GM10266 (cell line): Measurements from ENCODE around the gene ZNF576.
"Not testable (repeated sequence)": the region's sequence is repeated elsewhere in the genome, so short reads cannot be mapped to it uniquely, and the experiment has no call there.

Experiments
- DNase-seq: peaks from one replicate; pipeline ENCODE4 v3.0.0; 2012; ENCODE audit errors: extremely low spot score
- CTCF ChIP-seq: IDR thresholded peaks from 2 replicates; pipeline ENCODE4 v1.5.1; 2012; ENCODE audit warnings: mild to moderate bottlenecking, low read depth; ENCODE audit not compliant: control insufficient read depth, insufficient read depth; ENCODE audit errors: missing control alignments

The ZNF576 gene

GRCh38 chr19:43595999-43596841 lies at the start of gene ZNF576, which contains the start of gene IRGQ:
Gene ZNF576 (plus strand): TSS chr19:43596595. CDS start chr19:43597109, 514 bp downstream.
Gene IRGQ (minus strand): TSS chr19:43596134. CDS start chr19:43595338, 796 bp downstream.
- peak; percentile 99 for DNase-seq
- no peak for TF ChIP-seq CTCF

- DNase-seq: not testable (repeated sequence)
Measured at GRCh38 chr19:43547926-43548325, 48.5 kb upstream of the ZNF576 start.

GRCh38 chr19:43548706-43549105 lies 47.7 kb upstream of the ZNF576 start:
- no peak for TF ChIP-seq CTCF
- no peak for DNase-seq

- TF ChIP-seq CTCF: no peak
- DNase-seq: no peak
Measured at GRCh38 chr19:43551399-43552197, 44.8 kb upstream of the ZNF576 start.

GRCh38 chr19:43552198-43552450 lies 44.3 kb upstream of the ZNF576 start:
- no peak for TF ChIP-seq CTCF
- DNase-seq: no peak

- TF ChIP-seq CTCF: no peak
- no peak for DNase-seq
Measured at GRCh38 chr19:43552616-43553015, 43.8 kb upstream of the ZNF576 start.

- no peak for DNase-seq
- TF ChIP-seq CTCF: no peak
Measured at GRCh38 chr19:43553656-43554055, 42.7 kb upstream of the ZNF576 start.
